ENCODE results near the gene AGBL3. TPM values are rescaled to one million over a fixed set of nuclear protein-coding genes. Genes with fewer than 3 reads are reported as not detected.
A peak's percentile ranks its signal among the peaks of the same experiment; 100 is the strongest.

AGBL3 gene
- total and polyA plus RNA-seq, 9 of the 15 experiments (the other 6 are each of a cell fraction or from before 2014, with no cell fraction given) = 0.54 to 2.9 (median 1.7) TPM

- no peak for TF ChIP-seq ZNF140 (CRISPR knock-in tag; IDR thresholded peaks at IDR 0.05)
- TF ChIP-seq ARNT (IDR thresholded peaks at IDR 0.05) = 0 out of 4 replicates have a peak, but pooled peaks of 1 of the 2 experiments have one; percentile 15
- no peak for TF ChIP-seq BRF1 (IDR thresholded peaks at IDR 0.05; ENCODE audit: borderline replicate concordance, extremely low read depth, insufficient read length)
- TF ChIP-seq C11orf30 (IDR thresholded peaks at IDR 0.05; ENCODE audit: low read depth) = peak; percentile 67
- no peak for TF ChIP-seq ZNF3 (CRISPR knock-in tag; IDR thresholded peaks at IDR 0.05)
- TF ChIP-seq ZNF121 (CRISPR knock-in tag; conservative IDR thresholded peaks at IDR 0.05) = no peak
- TF ChIP-seq FOSL1 (tag; conservative IDR thresholded peaks at IDR 0.05) = peak; percentile 60
- TF ChIP-seq EP400 (IDR thresholded peaks at IDR 0.05) = peak; percentile 50; the same call in 1 of the 2 replicates
- TF ChIP-seq CCNT2 (IDR thresholded peaks at IDR 0.05; ENCODE audit: borderline replicate concordance, extremely low read depth, insufficient read length, low read depth, low read length) = no peak
- TF ChIP-seq SIN3B (IDR thresholded peaks at IDR 0.05; ENCODE audit: low read depth) = no peak
- TF ChIP-seq GATAD2A (IDR thresholded peaks at IDR 0.05) = no peak
- TF ChIP-seq HCFC1 (IDR thresholded peaks at IDR 0.05; ENCODE audit: low read depth, low read length) = peak; percentile 5; the same call in 1 of the 2 replicates
- no peak for TF ChIP-seq ZNF277 (CRISPR knock-in tag; IDR thresholded peaks at IDR 0.05; ENCODE audit: borderline replicate concordance)
- no peak for TF ChIP-seq ARHGAP35 (IDR thresholded peaks at IDR 0.05; ENCODE audit: partially characterized antibody)
- TF ChIP-seq REST (IDR thresholded peaks at IDR 0.05; ENCODE audit: borderline replicate concordance) = no peak
- TF ChIP-seq REST (CRISPR knock-in tag; IDR thresholded peaks at IDR 0.05; ENCODE audit: low read depth) = no peak
- TF ChIP-seq SMAD4 (CRISPR knock-in tag; conservative IDR thresholded peaks at IDR 0.05) = peak; percentile 69; the same call in 1 of the 2 replicates
- no peak for TF ChIP-seq EHMT2 (IDR thresholded peaks at IDR 0.05)
- TF ChIP-seq FOXM1 (IDR thresholded peaks at IDR 0.05; ENCODE audit: low read depth) = peak; percentile 79
- no peak for TF ChIP-seq FOXM1 (CRISPR knock-in tag; IDR thresholded peaks at IDR 0.05; ENCODE audit: low read depth)
- no peak for TF ChIP-seq SMAD3 (CRISPR knock-in tag; conservative IDR thresholded peaks at IDR 0.05)
These were observed 161.8 kb downstream of the AGBL3 start, which contains the start of gene TMEM140 (continued) for GRCh38 chr7:135147899-135148721.
